Right atrium auricular region (tissue), 2 donors: ENCODE data around the gene TAF7L. TPM values are rescaled to one million over a fixed set of nuclear protein-coding genes. Genes with fewer than 3 reads are reported as not detected.

Experiments
- DNase-seq: peaks from one replicate; pipeline ENCODE4 v3.0.0-alpha.2; 2019; ENCODE audit warnings: low spot score
- H3K27ac ChIP-seq, 2 donors: fragments of 200-600 bp; sonication (generic); 1 replicate in 1 of 2; 2 replicates in 1 of 2; pipeline ENCODE4 v1.5.1; 2016 to 2019
- H3K27me3 ChIP-seq, 2 donors: fragments of 200-600 bp; sonication (generic); one replicate each; pipeline versions ENCODE4 v1.5.1 to v1.6.0; 2017 to 2019
- H3K36me3 ChIP-seq: fragments of 200-600 bp; sonication (generic); one replicate; pipeline ENCODE4 v1.5.1; 2016
- H3K4me1 ChIP-seq, 2 donors: fragments of 200-600 bp; sonication (generic); one replicate each; pipeline versions ENCODE4 v1.5.1 to v1.6.0; 2017 to 2019
- H3K4me3 ChIP-seq, 2 donors: fragments of 200-600 bp; sonication (generic); 1 replicate in 1 of 2; 2 replicates in 1 of 2; pipeline ENCODE4 v1.5.1; 2017 to 2019; ENCODE audit warnings: mild to moderate bottlenecking in 1 of 2, moderate library complexity in 1 of 2
- H3K9me3 ChIP-seq, 2 donors: fragments of 200-600 bp; sonication (generic); one replicate each; pipeline ENCODE4 v1.5.1; 2019
- CTCF ChIP-seq, 2 donors: fragments of 200-600 bp; sonication (generic); IDR thresholded peaks; one replicate each; pipeline ENCODE4 v1.5.1; 2019; ENCODE audit warnings: antibody characterized with exemption in 2 of 2
- total RNA-seq, 2 donors: library from RNA; depleted of rRNA; stranded (reverse); fragments of >200 nt; gene quantifications; one replicate each; pipeline ENCODE4 v1.1.0, GENCODE V29; 2016

TAF7L gene
- total RNA-seq, 2 donors from 2014 or later: not detected

- Histone ChIP-seq H3K27ac (no peak overlapping the region), H3K9me3 (no peaks in the 10 kb centered on the region), H3K36me3 (no peaks in the 10 kb centered on the region), H3K27me3 (no peaks in the 10 kb centered on the region), H3K4me1 (no peaks in the 10 kb centered on the region), H3K4me3 (no peak overlapping the region)
- no peak for DNase-seq
- no peak for TF ChIP-seq CTCF (IDR thresholded peaks at IDR 0.05)
Observed at GRCh38 chrX:101219864-101220346, 71.2 kb downstream of the TAF7L start.

- TF ChIP-seq CTCF (IDR thresholded peaks at IDR 0.05): no peak
- DNase-seq: no peak
- Histone ChIP-seq H3K4me1 (no peaks in the 10 kb centered on the region), H3K36me3 (no peaks in the 10 kb centered on the region), H3K9me3 (no peaks in the 10 kb centered on the region), H3K27ac (no peak within 1 kb of the TSS), H3K27me3 (no peaks in the 10 kb centered on the region), H3K4me3 (no peak within 1 kb of the TSS)
Observed at GRCh38 chrX:101219116-101219863, 71.8 kb downstream of the TAF7L start, which contains the start of gene DRP2. Gene DRP2 (plus strand): TSS chrX:101219786. CDS start chrX:101231648, 11,862 bp downstream.

Other genes with a start within 250 kb of the TAF7L start
- gene TRMT2B, start 239.2 kb downstream of the TAF7L start, total RNA-seq: 10 to 100 TPM; 14.0 to 19.1 TPM
- gene TMEM35A, start 212.5 kb downstream of the TAF7L start, total RNA-seq: under 1 TPM in 1 of 2 donors, not detected in 1; 0.33 TPM
- gene CENPI, start 193.1 kb downstream of the TAF7L start, total RNA-seq: under 1 TPM; 0.16 to 0.63 TPM
- gene DRP2, start 71.5 kb downstream of the TAF7L start, total RNA-seq: under 1 TPM in 1 of 2 donors, not detected in 1; 0.04 TPM
- gene TIMM8A, start 57.4 kb upstream of the TAF7L start, total RNA-seq: 1 to 10 TPM; 4.5 to 6.3 TPM
- gene BTK, start 94.9 kb upstream of the TAF7L start, total RNA-seq: 1 to 10 TPM; 2.1 to 2.4 TPM
- 1,000 to 10,000 TPM in 1 of 2 donors, 100 to 1,000 TPM in 1; 495 to 1,021 TPM for gene RPL36A, start 99.7 kb upstream of the TAF7L start, total RNA-seq
- gene GLA, start 116.6 kb upstream of the TAF7L start, total RNA-seq: 10 to 100 TPM in 1 of 2 donors, 1 to 10 TPM in 1; 9.7 to 11.8 TPM
- 10 to 100 TPM; 40.5 to 48.5 TPM for gene HNRNPH2, start 116.9 kb upstream of the TAF7L start, total RNA-seq
- 1 to 10 TPM; 5.9 to 9.5 TPM for gene ARMCX4, start 194.1 kb upstream of the TAF7L start, total RNA-seq